GM12878 (cell line): ENCODE data around the gene TM9SF4.

Source experiments
- BHLHE40 ChIP-seq, 2 experiments: fragments of 450-650 bp in 1 of 2; IDR thresholded peaks; 2 replicates each; pipeline ENCODE4 v1.6.1; 2011 to 2017; ENCODE audit warnings: low read depth in 2 of 2, borderline replicate concordance in 1 of 2, improper control_type of control experiment in 1 of 2, low read length in 1 of 2, mild to moderate bottlenecking in 1 of 2
- CTCF ChIP-seq, 3 experiments: IDR thresholded peaks in 2 of 3; conservative IDR thresholded peaks in 1 of 3; 2 replicates each; pipeline ENCODE4 v1.5.1; 2011; ENCODE audit warnings: low read depth in 3 of 3, low read length in 3 of 3, mild to moderate bottlenecking in 3 of 3, control low read depth in 2 of 3, moderate library complexity in 2 of 3, inconsistent platforms in 1 of 3, mixed read lengths in 1 of 3; ENCODE audit not compliant: control insufficient read depth in 2 of 3, insufficient read depth in 1 of 3; ENCODE audit errors: extremely low read depth in 1 of 3
- KDM1A ChIP-seq: fragments of 200-600 bp; sonication (generic); IDR thresholded peaks from 2 replicates; pipeline ENCODE4 v1.6.1; 2016; ENCODE audit warnings: borderline replicate concordance
- LARP7 ChIP-seq: fragments of 450-650 bp; IDR thresholded peaks from 2 replicates; pipeline ENCODE4 v1.6.1; 2017; ENCODE audit warnings: mild to moderate bottlenecking
- NFIC ChIP-seq: IDR thresholded peaks from 2 replicates; pipeline ENCODE4 v1.6.1; 2012; ENCODE audit warnings: low read depth, mild to moderate bottlenecking, inconsistent platforms, low read length, moderate library complexity
- POLR2AphosphoS5 ChIP-seq: IDR thresholded peaks from 2 replicates; pipeline ENCODE4 v1.6.1; 2011; ENCODE audit warnings: mild to moderate bottlenecking, low read length, inconsistent platforms
- RAD51 ChIP-seq: fragments of 450-650 bp; IDR thresholded peaks from 2 replicates; pipeline ENCODE4 v1.6.1; 2016; ENCODE audit warnings: moderate library complexity, mild to moderate bottlenecking, inconsistent platforms
- SP1 ChIP-seq: IDR thresholded peaks from one replicate; pipeline ENCODE4 v1.6.1; 2011; ENCODE audit warnings: low read depth, low read length
- TCF12 ChIP-seq: IDR thresholded peaks from 2 replicates; pipeline ENCODE4 v1.6.1; 2011; ENCODE audit warnings: low read depth, mild to moderate bottlenecking, low read length
- TCF3 ChIP-seq: IDR thresholded peaks from 2 replicates; pipeline ENCODE4 v1.6.1; 2012; ENCODE audit warnings: low read depth, mild to moderate bottlenecking, low read length, borderline replicate concordance; ENCODE audit not compliant: insufficient read depth

GRCh38 chr20:32163951-32164350 is 54.4 kb downstream of the TM9SF4 start:
- TF ChIP-seq KDM1A, result no peak
- TF ChIP-seq POLR2AphosphoS5, result no peak
- no peak for TF ChIP-seq RAD51
- TF ChIP-seq TCF12, result no peak
- no peak for TF ChIP-seq SP1
- TF ChIP-seq CTCF (IDR thresholded peaks at IDR 0.05 in 2 of 3, conservative IDR thresholded peaks at IDR 0.05 in 1 of 3; ENCODE audit: control insufficient read depth in 2 of 3, extremely low read depth in 1 of 3, insufficient read depth in 1 of 3, low read depth in 3 of 3, low read length in 3 of 3), result no peak
- TF ChIP-seq NFIC, result no peak
- no peak for TF ChIP-seq LARP7
- TF ChIP-seq TCF3, result no peak
- no peak for TF ChIP-seq BHLHE40 (IDR thresholded peaks at IDR 0.05; ENCODE audit: borderline replicate concordance in 1 of 2, low read depth in 2 of 2, low read length in 1 of 2)
